HAP-1 (cell line): ENCODE results near the gene MARCHF6.
A peak's percentile ranks its signal among the peaks of the same experiment; 100 is the strongest.
"Not testable (repeated sequence)": the region's sequence is repeated elsewhere in the genome, so short reads cannot be mapped to it uniquely, and the experiment has no call there.

Source experiments
- DNase-seq, 2 experiments: peaks; one replicate each; pipeline ENCODE4 v3.0.0-alpha.2; 2016 to 2020; ENCODE audit warnings: low spot score in 2 of 2
- H3K27me3 ChIP-seq: fragments of 250-450 bp; sonication (Bioruptor Pico); 2 replicates; pipeline ENCODE4 v1.5.1; 2020; ENCODE audit warnings: low read depth, mild to moderate bottlenecking, moderate library complexity
- H3K36me3 ChIP-seq: fragments of 250-450 bp; sonication (Bioruptor Pico); replicated peaks from 2 replicates; pipeline ENCODE4 v1.5.1; 2020; ENCODE audit warnings: mild to moderate bottlenecking
- H3K4me1 ChIP-seq: fragments of 250-450 bp; sonication (Bioruptor Pico); 2 replicates; pipeline ENCODE4 v1.5.1; 2020; ENCODE audit warnings: mild to moderate bottlenecking
- H3K4me3 ChIP-seq: fragments of 250-450 bp; sonication (Bioruptor Pico); 2 replicates; pipeline ENCODE4 v1.5.1; 2020; ENCODE audit warnings: mild to moderate bottlenecking, moderate library complexity
- H3K9me3 ChIP-seq: fragments of 250-450 bp; sonication (Bioruptor Pico); 2 replicates; pipeline ENCODE4 v1.5.1; 2020; ENCODE audit warnings: mild to moderate bottlenecking, moderate library complexity
- in situ Hi-C: fragments of 300-500 bp; cut with MboI; formaldehyde crosslinking; loops from 3 replicates; pipeline ENCODE4 v1.14.3; 2020; ENCODE audit warnings: low sequenced_read_pairs, inconsistent platforms, mixed read lengths

Gene MARCHF6, protein sequence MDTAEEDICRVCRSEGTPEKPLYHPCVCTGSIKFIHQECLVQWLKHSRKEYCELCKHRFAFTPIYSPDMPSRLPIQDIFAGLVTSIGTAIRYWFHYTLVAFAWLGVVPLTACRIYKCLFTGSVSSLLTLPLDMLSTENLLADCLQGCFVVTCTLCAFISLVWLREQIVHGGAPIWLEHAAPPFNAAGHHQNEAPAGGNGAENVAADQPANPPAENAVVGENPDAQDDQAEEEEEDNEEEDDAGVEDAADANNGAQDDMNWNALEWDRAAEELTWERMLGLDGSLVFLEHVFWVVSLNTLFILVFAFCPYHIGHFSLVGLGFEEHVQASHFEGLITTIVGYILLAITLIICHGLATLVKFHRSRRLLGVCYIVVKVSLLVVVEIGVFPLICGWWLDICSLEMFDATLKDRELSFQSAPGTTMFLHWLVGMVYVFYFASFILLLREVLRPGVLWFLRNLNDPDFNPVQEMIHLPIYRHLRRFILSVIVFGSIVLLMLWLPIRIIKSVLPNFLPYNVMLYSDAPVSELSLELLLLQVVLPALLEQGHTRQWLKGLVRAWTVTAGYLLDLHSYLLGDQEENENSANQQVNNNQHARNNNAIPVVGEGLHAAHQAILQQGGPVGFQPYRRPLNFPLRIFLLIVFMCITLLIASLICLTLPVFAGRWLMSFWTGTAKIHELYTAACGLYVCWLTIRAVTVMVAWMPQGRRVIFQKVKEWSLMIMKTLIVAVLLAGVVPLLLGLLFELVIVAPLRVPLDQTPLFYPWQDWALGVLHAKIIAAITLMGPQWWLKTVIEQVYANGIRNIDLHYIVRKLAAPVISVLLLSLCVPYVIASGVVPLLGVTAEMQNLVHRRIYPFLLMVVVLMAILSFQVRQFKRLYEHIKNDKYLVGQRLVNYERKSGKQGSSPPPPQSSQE

DNA sequence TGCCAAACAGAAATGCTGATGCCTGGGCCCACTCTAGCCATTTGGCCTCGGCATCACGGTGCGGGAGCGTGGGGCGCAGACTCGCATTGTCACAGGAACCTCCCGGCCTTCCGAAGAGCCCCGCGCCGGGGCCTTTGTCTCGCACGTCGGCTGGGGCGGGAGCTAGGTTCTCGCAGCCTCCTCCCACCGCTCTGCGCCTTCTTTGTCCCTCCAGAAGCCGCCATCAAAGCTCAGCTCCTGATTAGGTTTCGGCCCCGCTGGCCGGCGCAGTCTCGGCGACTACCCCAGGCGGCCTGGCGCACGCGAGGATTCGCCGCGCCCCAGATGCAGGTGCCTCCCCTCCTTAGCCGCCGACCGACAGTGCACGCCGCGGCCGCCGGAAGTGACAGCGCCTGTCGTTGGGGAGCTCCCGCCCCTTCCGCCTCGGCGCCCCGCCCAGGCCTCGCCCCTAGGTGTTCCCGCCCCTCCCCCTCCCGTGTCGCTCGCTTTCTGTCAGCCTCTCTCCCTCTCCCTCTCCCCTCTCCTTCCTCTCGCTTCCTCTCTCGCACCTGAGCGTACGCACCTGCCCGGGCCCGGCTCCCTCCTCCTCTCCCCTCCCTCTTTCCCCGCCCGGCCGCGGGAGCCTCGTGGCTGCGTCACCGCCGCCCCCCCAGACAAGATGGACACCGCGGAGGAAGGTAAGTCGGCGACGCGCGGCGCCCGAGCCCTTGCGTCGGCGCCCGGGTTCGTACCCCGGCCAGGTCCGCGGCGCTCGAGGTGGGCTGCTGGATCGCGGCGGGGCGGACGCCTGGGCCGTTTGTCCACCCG, at the start of gene MARCHF6:
MARCHF6 (plus strand) TSS at position 455 of the 807 bp plus-strand sequence; CDS start at position 659, 204 bp downstream.
- Histone ChIP-seq H3K9me3 (no peaks in the 10 kb centered on the region), H3K4me1 (peaks cover 28% of the 10 kb centered on the region), H3K27me3 (no peaks in the 10 kb centered on the region), H3K4me3 (peak within 1 kb of the TSS; percentile 86), H3K36me3 (no peaks in the 10 kb centered on the region)
- in situ Hi-C loops, result no loop called here
- DNase-seq, result peak; percentile 88 to 97

DNA sequence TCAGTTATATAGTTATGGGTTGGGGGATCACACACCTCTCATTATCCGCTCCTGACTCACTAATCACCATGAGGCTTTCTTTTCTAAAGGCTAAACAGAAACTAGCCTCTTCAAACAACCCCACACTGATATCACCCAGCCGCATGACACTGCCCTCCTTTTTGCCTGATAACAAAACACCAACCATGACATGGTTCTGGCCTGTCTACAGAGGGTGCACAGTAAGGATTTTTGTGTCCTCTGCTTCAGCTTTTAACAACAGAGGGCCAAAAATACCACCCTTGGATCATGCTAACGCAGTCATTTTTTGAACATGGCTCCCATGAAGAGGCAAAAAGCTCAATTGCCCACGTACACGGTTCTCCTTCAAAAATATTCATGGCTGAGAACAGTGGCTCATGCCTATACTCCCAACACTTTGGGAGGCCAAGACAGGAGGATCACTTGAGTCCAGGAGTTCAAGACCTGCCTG, 49.8 kb upstream of the MARCHF6 start:
- Histone ChIP-seq H3K36me3 (0 out of 2 replicates have a peak, but pooled peaks cover 4% of the 10 kb centered on the region), H3K27me3 (no peaks in the 10 kb centered on the region), H3K4me3 (no peak overlapping the region), H3K4me1 (peaks cover 6% of the 10 kb centered on the region; the same call in 1 of the 2 replicates), H3K9me3 (no peaks in the 10 kb centered on the region; the same call in 1 of the 2 replicates)
- DNase-seq, result no peak
- in situ Hi-C loops, result no loop called here

DNA sequence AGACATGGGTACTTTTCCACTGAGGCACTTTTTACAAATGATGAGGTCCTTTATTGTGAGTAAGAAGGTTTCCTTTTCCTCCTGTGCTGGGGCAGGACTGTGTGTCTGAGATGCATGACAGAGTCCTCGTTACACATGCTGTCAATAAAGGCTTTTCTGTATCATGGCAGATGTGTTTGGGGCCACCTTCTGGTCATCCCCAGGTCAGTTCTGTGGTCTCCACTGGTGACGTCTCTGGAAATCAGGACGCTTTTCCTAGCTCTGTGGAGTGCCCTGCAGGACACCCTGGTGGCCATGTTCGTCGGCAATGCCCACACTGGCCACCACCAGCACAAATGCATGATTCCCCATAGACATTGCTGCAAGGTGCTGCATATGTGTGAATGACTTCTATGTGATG, 48.6 kb upstream of the MARCHF6 start:
- in situ Hi-C loops, result no loop called here
- Histone ChIP-seq H3K9me3 (no peaks in the 10 kb centered on the region; the same call in 1 of the 2 replicates), H3K27me3 (no peaks in the 10 kb centered on the region), H3K4me1 (peaks cover 6% of the 10 kb centered on the region; the same call in 1 of the 2 replicates), H3K4me3 (no peak overlapping the region), H3K36me3 (0 out of 2 replicates have a peak, but pooled peaks cover 2% of the 10 kb centered on the region)
- DNase-seq, result no peak

DNA sequence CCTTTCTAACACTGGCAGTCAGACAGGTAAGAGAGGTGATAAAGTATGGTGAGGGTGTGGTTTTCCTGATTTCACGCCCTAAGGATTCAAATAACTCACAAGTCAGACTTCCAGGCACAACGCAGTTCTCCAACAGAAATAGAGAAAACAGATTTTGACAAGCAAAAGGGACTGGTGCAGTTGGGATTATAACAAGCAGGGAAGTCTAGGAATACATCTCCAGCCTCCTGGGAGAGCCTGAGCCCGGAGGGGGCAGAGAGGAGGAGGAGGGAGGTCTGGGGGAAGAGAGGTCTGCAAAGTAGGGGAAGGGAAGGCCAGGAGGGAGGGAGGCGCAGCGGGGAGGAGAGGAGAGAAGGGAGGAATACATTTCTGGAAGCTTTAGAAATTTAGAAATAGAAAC, 47.4 kb upstream of the MARCHF6 start:
- H3K27me3 ChIP-seq, result no peaks in the 10 kb centered on the region
- no peaks in the 10 kb centered on the region; the same call in 1 of the 2 replicates for H3K9me3 ChIP-seq
- in situ Hi-C loops, result no loop called here
- DNase-seq, result peak; percentile 13 to 49
- H3K4me3 ChIP-seq, result peak overlapping the region; percentile 52
- H3K4me1 ChIP-seq, result peaks cover 9% of the 10 kb centered on the region
- no peaks in the 10 kb centered on the region for H3K36me3 ChIP-seq

DNA sequence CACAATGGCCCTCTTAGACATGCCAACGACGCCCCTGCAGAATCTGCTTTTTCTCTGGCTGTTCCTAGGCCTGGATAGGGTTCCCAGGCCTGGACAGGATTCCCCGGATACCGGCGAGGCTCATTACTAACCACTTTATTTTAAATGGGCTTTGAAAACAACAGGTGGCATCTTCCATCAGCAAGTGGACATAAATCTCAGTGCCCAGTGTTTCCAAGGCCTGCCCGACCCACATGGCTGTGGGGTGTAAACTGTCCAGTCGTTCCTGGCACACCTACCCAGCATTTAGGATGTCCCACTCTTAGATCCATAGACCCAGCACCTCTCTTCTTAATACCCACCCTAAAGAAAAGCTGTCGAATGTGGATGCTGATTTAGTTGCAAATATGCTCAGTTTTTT, 46.7 kb upstream of the MARCHF6 start:
- peak in 1 of 2 experiments; percentile 12 for DNase-seq

DNA sequence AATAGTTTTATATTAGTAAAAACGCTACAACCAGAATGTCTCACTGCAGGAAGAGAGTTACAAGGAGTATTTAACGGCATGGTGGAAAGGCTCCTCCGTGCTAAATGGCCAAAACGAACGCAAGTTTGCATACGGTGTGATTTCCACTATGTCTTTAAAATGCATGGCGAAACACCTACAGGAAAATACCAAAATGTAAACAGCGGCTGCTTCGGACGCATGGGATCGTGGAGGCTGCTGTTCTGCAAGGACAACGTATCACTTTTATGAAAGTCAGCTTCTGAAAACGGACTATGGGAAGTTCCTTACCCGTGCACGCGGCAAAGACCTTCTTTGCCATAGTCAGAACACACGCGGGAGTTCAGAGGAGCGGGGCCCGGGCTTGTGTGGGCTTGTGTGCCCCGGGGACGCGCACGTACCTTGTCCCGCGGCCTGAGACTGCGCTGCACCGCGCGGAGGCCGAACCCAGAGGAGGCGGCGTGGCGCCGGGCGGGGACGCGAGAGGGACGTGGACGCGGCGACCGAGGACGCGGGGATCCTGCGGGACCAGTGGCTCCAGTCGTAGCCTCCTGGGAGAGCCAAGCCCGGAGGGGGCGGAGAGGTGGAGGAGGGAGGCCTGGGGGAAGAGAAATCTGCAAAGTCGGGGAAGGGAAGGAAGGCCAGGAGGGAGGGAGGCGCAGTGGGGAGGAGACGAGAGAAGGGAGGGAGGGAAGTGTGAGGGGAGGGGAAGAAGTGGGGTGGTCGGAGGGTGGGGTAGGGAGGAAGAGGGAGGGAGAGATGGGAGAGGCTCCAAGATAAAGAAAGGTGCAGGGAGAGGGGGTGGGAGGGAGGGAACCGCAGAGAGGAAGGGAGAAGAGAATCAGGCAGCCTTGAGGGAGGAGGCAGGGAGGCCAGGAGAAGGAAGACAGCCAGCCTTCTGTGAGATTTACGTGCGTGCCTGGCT, 46.0 kb upstream of the MARCHF6 start, which contains the start of gene CMBL:
CMBL (minus strand) TSS at position 697 of the 943 bp plus-strand sequence. CDS start 17,140 bp downstream, outside the sequence.
- Histone ChIP-seq H3K4me1 (peaks cover 9% of the 10 kb centered on the region; the same call in 1 of the 2 replicates), H3K36me3 (no peaks in the 10 kb centered on the region), H3K9me3 (no peaks in the 10 kb centered on the region; the same call in 1 of the 2 replicates), H3K27me3 (no peaks in the 10 kb centered on the region), H3K4me3 (peak within 1 kb of the TSS; percentile 52)
- in situ Hi-C loops, result no loop called here
- peak; percentile 53 to 83 for DNase-seq

More for the DNA sequence above, 46.7 kb upstream of the MARCHF6 start:
- in situ Hi-C loops, result no loop called here
- H3K36me3 ChIP-seq, result no peaks in the 10 kb centered on the region
- no peaks in the 10 kb centered on the region; the same call in 1 of the 2 replicates for H3K9me3 ChIP-seq
- H3K4me1 ChIP-seq, result peaks cover 9% of the 10 kb centered on the region; the same call in 1 of the 2 replicates
- H3K27me3 ChIP-seq, result no peaks in the 10 kb centered on the region
- peak overlapping the region; percentile 52 for H3K4me3 ChIP-seq

DNA sequence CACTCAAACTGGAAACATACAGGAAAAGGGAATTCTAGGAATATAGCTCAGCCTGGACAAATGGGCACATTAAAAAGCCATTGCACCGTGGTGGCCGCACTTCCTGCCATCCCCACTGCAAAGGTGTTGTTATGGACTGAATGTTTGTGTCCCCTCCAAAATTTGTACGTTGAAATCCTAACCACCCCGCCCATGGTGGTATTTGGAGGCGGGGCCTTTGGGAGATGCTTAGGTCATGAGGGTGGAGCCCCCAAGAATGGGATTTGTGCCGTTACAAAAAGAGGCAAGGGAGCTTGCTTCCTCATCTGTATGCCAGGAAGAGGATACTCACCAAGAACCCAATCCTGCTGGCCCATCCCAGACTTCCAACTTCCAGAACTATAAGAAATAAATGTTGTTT, 44.7 kb upstream of the MARCHF6 start:
- in situ Hi-C loops, result no loop called here
- Histone ChIP-seq H3K4me1 (peaks cover 9% of the 10 kb centered on the region; the same call in 1 of the 2 replicates), H3K36me3 (no peaks in the 10 kb centered on the region), H3K27me3 (no peaks in the 10 kb centered on the region), H3K4me3 (no peak overlapping the region), H3K9me3 (no peaks in the 10 kb centered on the region)
- DNase-seq, result peak in 1 of 2 experiments; percentile 24

DNA sequence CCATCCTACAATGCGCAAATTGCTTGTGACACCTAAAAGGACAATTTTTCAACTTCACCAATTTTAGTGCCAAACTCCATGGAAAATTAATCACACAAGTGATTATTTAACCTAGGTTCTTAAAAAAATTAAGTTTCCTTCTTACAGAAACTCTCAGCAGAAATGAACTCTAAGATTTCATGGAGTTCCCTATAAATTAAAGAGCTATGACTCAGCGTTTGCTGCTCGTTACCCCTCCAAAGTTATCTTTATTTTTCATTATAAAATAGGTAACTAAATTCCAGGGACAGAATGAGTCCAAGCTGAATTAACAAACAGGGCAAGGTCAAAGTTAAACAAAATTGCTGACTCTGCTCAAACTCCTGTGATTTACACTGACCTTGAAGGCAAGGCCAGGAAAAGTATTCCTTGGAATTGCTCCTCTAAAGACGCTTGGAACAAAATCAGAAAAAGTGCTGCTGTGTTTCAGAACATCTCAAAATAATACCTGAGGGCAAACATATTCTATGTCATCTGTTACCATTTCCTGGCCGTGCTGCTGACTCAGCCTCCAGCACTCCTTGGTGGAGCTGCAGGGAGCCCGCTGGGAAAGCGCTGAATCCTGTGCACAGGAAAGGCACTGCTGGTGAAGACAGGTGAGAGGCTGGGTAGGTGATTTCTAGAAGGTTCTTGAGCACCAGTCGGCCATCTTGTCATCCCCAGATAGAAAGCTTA, 43.3 kb upstream of the MARCHF6 start:
- no peak for DNase-seq
- Histone ChIP-seq H3K4me3 (no peak overlapping the region), H3K9me3 (no peaks in the 10 kb centered on the region), H3K4me1 (peaks cover 9% of the 10 kb centered on the region; the same call in 1 of the 2 replicates), H3K36me3 (no peaks in the 10 kb centered on the region), H3K27me3 (no peaks in the 10 kb centered on the region)
- in situ Hi-C loops, result no loop called here

DNA sequence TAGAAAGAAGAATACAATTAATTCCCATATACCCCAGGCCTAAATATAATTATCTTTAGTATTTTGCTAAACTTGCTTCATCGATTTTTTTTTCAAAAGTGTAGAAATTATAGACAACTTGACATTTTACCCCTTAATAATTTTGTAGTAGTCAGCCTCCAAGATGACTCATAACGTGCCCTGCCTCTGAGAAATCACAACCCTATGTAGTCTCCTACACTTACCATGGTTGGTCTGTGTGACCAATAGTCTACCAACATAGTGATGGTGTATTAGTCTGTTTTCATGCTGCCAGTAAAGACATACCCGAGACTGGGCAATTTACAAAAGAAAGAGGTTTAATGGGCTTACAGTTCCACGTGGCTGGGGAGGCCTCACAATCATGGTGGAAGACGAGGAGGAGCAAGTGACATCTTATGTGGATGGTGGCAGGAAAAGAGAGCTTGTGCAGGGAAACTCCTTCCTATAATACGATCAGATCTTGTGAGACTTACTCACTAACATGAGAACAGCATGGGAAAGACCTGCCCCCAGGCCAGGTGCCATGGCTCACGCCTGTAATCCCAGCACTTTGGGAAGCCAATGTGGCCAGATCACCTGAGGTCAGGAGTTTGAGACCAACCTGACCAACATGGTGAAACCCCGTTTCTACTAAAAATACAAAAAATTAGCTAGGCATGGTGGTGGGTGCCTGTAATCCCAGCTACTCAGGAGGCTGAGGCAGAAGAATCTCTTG, 42.5 kb upstream of the MARCHF6 start:
- H3K36me3 ChIP-seq, DNase-seq, H3K27me3 ChIP-seq, H3K9me3 ChIP-seq, H3K4me1 ChIP-seq, H3K4me3 ChIP-seq, in situ Hi-C loops: not testable (repeated sequence)

DNA sequence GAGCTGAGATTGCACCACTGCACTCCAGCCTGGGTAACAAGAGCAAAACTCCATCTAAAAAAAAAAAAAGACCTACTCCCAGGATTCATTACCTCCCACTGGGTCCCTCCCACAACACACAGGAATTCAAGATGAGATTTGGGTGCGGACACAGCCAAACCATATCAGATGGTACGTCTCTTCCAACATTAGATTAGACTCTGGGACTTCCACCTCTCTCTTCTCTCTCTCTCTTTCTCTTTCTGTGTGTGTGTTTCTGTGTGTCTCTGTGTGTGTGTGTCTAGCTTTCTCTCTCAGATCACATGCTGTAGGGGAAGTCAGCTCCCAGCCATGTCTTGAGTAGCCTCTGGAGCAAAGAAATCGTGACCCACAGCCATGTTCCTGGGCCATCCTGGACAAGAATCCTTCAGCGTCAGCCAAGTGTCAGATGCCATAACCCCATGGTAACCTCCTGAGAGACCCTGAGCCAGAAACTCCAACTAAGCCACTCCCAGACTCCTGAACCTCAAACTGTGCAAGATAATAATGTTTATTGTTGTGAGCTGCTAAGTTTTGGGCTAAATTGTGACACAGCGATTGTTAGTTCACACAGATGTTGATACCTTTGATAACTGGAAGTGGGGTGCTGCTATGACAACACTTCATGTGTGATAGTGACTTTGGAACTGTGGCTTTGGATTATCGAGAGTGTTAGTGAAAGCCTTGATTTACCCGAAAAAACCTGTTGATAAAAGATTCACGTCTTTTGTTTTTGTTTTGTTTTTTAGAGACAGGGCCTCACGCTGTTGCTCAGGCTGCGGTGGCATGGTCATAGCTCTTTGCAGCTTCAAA, 41.7 kb upstream of the MARCHF6 start:
- H3K9me3 ChIP-seq, result no peaks in the 10 kb centered on the region
- no peak for DNase-seq
- H3K4me3 ChIP-seq, result no peak overlapping the region
- H3K27me3 ChIP-seq, result no peaks in the 10 kb centered on the region
- H3K4me1 ChIP-seq, result peaks cover 4% of the 10 kb centered on the region; the same call in 1 of the 2 replicates
- in situ Hi-C loops, result no loop called here
- no peaks in the 10 kb centered on the region for H3K36me3 ChIP-seq
